Activated CD8-positive, alpha-beta memory T cell treated with anti-CD3 and anti-CD28 coated beads for 4 hours (primary cell): ENCODE results near the gene CTF1.
A peak's percentile ranks its signal among the peaks of the same experiment; 100 is the strongest.
"Not testable (repeated sequence)": the region's sequence is repeated elsewhere in the genome, so short reads cannot be mapped to it uniquely, and the experiment has no call there.

Experiments
- DNase-seq, 2 donors: peaks; one replicate each; pipeline ENCODE4 v3.0.0-alpha.2; 2020; ENCODE audit warnings: low read depth in 2 of 2

The CTF1 gene

GRCh38 chr16:30887927-30888326 lies 8.5 kb upstream of the CTF1 start:
- DNase-seq = no peak

DNA sequence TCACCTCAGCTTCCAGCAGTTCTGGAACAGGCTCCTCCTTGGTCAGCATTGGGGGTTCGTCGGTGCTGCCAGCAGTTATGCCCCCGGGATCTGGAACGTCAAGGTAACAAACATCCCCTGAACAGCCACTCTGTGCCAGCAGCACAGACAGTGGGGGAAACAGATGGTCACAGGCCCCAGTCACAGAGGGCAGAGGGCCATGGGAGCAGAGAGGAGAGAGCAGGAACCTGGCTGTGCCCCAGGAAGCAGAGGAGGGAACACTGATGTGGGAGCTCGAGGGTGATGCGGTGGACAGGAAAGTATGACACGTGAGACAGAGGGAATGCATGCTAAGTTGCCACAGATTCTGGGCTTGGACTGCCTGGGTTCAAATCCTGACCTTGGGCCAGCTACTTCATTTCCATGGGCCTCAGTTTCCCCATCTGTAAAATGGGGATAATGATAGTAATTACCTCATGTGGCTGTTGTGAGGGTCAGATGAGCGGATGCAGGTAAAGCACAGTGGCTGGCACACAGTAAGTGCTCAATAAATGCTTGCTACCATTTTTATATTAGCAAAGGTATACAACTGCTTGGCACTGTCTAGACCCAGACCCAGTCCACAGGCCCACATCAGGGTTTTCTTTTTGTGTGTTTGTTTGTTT lies 7.4 kb upstream of the CTF1 start:
- DNase-seq = no peak

DNA sequence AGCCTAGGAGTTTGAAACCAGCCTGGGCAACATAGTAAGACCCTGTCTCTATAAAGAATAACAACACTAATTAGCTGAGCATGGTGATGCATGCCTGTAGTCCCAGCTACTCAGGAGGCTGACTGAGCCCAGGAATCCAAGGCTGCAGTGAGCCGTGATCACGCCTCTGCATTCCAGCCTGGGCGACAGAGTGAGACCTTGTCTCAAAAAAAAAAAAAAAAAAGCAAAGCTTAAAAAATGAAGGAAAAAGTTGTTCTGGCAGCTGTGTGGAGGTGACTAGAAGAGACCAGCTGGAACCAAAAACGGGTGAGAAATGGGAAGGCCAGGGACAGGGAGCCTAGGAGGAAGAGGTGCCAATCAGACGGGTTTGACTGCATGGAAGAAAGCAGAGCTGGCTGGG lies 6.7 kb upstream of the CTF1 start:
- no peak for DNase-seq

DNA sequence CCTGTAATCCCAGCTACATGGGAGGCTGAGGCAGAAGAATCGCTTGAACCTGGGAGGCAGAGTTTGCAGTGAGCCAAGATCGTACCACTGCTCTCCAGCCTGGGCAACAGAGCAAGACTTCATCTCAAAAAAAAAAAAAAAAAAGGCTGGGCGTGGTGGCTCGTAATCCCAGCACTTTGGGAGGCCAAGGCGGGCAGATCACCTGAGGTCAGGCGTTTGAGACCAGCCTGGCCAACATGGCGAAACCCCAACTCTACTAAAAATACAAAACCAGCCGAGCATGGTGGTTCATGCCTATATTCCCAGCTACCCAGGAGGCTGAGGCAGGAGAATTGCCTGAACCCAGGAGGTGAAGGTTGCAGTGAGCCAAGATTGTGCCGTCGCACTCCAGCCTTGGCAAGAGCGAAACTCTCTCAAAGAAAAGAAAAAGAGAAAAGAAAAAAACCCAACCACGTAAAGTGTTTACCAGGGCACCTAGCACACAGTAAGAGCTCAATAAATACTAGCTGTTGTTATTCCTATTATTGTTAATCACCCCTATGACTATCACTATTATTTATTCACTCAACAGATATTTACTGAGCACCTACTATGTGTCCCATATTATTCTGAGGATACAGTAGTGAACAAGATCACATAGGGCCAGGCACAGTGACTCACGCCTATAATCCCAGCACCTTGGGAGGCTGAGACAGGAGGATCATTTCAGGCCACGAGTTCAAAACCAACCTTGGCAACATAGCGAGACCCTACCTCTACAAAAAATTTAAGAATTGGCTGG lies 5.2 kb upstream of the CTF1 start:
- not testable (repeated sequence) for DNase-seq

- DNase-seq = no peak
Measured at GRCh38 chr16:30892670-30893416, 3.6 kb upstream of the CTF1 start.

- no peak for DNase-seq
Measured at GRCh38 chr16:30893417-30893743, 3.0 kb upstream of the CTF1 start.

- peak; percentile 64 to 66 for DNase-seq
Measured at GRCh38 chr16:30893744-30894539, 2.5 kb upstream of the CTF1 start, which contains the start of gene BCL7C. Gene BCL7C (minus strand): TSS chr16:30894077. CDS start chr16:30893944, 133 bp downstream.

GRCh38 chr16:30894540-30895368 lies 1.7 kb upstream of the CTF1 start:
- DNase-seq = no peak

- no peak for DNase-seq
Measured at GRCh38 chr16:30895627-30896260, 670 bp upstream of the CTF1 start.

DNA sequence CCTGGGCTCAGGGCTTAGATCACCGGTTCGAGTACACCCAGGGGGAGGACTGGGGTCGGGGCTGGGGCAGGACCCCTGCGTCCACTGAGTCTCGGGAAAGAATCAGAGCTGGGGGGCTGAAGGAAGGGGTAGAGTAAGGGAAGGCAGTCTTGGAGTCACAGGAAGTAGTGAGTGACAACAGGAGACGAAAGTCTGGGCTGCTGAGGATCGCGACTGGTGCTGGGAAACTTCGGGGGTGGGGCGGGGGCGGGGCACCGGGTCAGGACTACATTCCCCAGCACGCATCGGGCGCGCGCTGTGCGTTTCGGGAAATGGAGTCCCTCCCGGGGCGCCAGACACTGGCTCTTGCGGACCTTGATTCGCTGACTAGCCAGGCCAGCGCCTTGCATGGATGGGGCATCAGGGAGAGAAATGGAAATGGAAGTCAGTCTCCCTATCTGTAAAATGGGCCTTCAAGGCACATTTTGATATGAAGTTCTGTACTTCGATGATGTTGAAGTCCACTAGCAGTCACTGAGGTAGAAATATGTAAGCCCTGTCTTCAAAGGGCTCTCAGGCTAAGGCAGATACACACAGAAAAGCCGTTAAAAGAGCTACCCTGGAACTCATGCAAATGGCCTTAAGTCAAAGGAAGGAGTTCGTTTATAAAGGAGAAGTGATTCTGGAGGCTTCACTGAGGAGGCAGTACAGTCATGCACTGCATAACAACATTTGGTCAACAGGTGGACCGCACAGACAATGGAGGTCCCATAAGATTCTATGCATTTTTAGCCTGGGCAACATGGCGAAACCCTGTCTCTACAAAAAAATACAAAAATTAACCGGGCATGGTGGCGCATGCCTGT lies 697 bp downstream of the CTF1 start:
- peak; percentile 40 to 53 for DNase-seq

GRCh38 chr16:30899794-30900193 lies 3.4 kb downstream of the CTF1 start:
- DNase-seq = no peak

DNA sequence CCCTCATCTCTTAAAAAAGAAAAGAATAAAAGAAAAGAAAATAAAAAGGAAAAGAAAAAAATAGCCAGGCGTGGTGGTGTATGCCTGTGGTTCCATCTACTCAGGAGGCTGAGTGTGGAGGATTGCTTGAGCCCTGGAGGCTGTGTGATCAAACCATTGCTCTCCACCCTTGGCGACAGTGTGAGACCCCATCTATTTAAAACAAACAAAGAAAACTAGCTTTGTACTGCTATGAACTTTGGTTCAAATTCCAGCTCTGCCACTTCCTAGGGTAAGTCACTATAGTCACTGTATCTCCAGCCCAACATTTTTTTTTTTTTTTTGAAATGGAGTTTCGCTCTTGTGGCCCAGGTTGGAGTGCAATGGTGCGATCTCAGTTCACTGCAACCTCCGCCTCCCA lies 4.2 kb downstream of the CTF1 start:
- DNase-seq = no peak

DNA sequence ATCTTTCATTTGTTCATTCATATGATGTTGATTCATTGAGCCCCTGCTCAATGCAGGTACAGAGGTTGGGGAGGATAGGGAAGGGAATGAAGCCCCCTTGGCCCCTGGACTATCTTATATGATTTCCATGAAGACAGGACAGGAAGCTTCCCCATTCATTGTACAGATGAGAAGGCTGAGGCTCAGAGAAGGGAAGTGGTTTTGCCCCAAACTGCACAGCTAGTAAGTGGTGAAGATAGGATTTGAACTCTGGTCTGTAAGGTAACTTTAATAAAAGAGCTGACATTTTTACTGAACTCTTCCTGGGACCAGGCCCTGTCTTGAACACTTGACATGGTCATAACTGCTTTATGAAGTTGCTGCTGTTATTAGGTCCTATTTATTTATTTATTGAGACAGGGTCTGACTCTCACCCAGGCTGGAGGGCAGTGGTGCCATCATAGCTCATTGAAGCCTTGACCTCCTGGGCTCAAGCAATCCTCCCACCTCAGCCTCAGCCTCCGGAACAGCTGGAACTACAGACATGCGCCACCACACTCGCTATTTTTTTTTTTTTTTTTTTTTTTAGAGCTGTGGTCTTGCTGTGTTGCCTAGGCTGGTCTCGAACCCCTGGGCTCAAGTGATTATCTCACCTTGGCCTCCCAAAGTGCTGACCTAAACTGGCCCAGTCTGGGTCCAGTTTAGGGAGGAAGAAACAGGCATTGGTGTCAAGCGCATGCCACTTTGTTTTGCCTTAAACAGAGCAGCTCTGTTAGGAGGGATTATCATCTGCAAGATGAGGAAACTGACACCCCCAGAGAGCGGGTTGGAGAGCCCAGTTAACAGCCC lies 5.0 kb downstream of the CTF1 start:
- no peak for DNase-seq

DNA sequence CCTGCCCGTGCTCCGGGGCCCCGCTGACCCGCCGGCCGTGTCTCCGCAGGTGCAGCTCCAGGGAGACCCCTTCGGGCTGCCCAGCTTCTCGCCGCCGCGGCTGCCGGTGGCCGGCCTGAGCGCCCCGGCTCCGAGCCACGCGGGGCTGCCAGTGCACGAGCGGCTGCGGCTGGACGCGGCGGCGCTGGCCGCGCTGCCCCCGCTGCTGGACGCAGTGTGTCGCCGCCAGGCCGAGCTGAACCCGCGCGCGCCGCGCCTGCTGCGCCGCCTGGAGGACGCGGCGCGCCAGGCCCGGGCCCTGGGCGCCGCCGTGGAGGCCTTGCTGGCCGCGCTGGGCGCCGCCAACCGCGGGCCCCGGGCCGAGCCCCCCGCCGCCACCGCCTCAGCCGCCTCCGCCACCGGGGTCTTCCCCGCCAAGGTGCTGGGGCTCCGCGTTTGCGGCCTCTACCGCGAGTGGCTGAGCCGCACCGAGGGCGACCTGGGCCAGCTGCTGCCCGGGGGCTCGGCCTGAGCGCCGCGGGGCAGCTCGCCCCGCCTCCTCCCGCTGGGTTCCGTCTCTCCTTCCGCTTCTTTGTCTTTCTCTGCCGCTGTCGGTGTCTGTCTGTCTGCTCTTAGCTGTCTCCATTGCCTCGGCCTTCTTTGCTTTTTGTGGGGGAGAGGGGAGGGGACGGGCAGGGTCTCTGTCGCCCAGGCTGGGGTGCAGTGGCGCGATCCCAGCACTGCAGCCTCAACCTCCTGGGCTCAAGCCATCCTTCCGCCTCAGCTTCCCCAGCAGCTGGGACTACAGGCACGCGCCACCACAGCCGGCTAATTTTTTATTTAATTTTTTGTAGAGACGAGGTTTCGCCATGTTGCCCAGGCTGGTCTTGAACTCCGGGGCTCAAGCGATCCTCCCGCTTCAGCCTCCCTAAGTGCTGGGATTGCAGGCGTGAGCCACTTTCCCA lies 5.9 kb downstream of the CTF1 start:
- DNase-seq = no peak

- no peak for DNase-seq
Measured at GRCh38 chr16:30903002-30903401, 6.6 kb downstream of the CTF1 start.

GRCh38 chr16:30903596-30903995 lies 7.2 kb downstream of the CTF1 start:
- DNase-seq = no peak

DNA sequence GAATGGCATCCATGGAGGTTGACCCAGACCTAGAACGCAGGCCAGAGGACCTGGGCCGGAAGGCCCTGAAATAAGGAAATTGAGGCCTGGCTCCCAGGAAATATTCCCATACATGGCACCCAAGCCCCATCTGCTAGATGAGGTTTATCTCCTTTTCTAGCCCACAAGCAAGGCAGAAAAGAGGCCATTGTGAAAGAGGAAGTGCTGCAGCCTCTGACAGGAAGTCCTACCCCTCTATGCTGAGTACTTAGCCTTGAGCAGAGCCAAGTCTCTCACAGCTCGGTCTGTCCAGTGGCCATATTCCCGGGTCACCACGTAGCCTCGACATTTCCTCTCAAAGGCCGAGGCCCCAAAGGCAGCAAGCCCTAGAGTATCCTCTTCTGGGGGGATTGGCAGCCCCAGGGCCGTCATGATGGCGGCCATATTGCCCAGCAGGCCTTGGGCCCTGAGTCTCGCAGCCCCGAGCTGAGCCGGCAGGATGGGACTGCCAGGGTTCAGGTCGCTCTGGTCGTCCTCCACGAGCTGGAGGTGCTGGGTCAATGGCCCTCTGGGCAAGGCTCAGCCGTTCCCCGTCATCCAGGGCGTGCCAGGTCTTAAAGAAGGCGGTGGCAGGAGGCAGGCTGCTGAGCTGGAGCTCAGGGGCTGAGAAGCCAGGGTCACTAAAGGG lies 7.8 kb downstream of the CTF1 start:
- no peak for DNase-seq
